GM12801 (cell line): ENCODE results near the gene ATP6AP1.

ENCODE experiments used
- CTCF ChIP-seq: IDR thresholded peaks from one replicate; pipeline ENCODE4 v1.5.1; 2011; ENCODE audit warnings: control low read depth; ENCODE audit not compliant: insufficient read length; ENCODE audit errors: extremely low read depth

ATP6AP1 gene

GRCh38 chrX:154465601-154466000, 37.1 kb downstream of the ATP6AP1 start:
- TF ChIP-seq CTCF: no peak

- TF ChIP-seq CTCF: no peak
Observed at GRCh38 chrX:154466036-154466435, 37.6 kb downstream of the ATP6AP1 start.

GRCh38 chrX:154466907-154467306, 38.4 kb downstream of the ATP6AP1 start:
- TF ChIP-seq CTCF: no peak

- TF ChIP-seq CTCF: no peak
Observed at GRCh38 chrX:154467556-154467955, 39.1 kb downstream of the ATP6AP1 start.

GRCh38 chrX:154468217-154468616, 39.7 kb downstream of the ATP6AP1 start:
- no peak for TF ChIP-seq CTCF

- TF ChIP-seq CTCF: no peak
Observed at GRCh38 chrX:154469114-154469513, 40.6 kb downstream of the ATP6AP1 start.

GRCh38 chrX:154469880-154470279, 41.4 kb downstream of the ATP6AP1 start:
- TF ChIP-seq CTCF: no peak

GRCh38 chrX:154470434-154470833, 42.0 kb downstream of the ATP6AP1 start:
- no peak for TF ChIP-seq CTCF
